Measurements from ENCODE around the gene DRD4.
"Not testable (repeated sequence)": the region's sequence is repeated elsewhere in the genome, so short reads cannot be mapped to it uniquely, and the experiment has no call there.

The DRD4 gene

GRCh38 chr11:686451-687243, 49.6 kb downstream of the DRD4 start:
- DNase-seq, result no peak

GRCh38 chr11:687751-688150, 50.7 kb downstream of the DRD4 start:
- DNase-seq, result no peak

GRCh38 chr11:688681-689080, 51.6 kb downstream of the DRD4 start:
- no peak for DNase-seq

- no peak for DNase-seq
These were observed 52.6 kb downstream of the DRD4 start for GRCh38 chr11:689625-690024.

- DNase-seq, result not testable (repeated sequence)
These were observed 53.2 kb downstream of the DRD4 start for GRCh38 chr11:690244-690643.

Data from NCI-H226 (cell line).